ENCODE data around the gene SOX6.

SOX6 gene

GRCh38 chr11:16293204-16293681 lies 63.1 kb downstream of the SOX6 start:
- no peak for TF ChIP-seq CTCF (conservative IDR thresholded peaks at IDR 0.05; ENCODE audit: low read depth, low read length)
- no peak overlapping the region for H3K4me3 ChIP-seq (ENCODE audit: low read length)
- DNase-seq (ENCODE audit: low read depth): no peak

- DNase-seq (ENCODE audit: low read depth): no peak
- H3K4me3 ChIP-seq (ENCODE audit: low read length): no peak overlapping the region
- TF ChIP-seq CTCF (conservative IDR thresholded peaks at IDR 0.05; ENCODE audit: low read depth, low read length): no peak
Observed at GRCh38 chr11:16292167-16292859, 64.0 kb downstream of the SOX6 start.

- no peak for DNase-seq (ENCODE audit: low read depth)
- no peak for TF ChIP-seq CTCF (conservative IDR thresholded peaks at IDR 0.05; ENCODE audit: low read depth, low read length)
- no peak overlapping the region for H3K4me3 ChIP-seq (ENCODE audit: low read length)
Observed at GRCh38 chr11:16291729-16292128, 64.6 kb downstream of the SOX6 start.

- DNase-seq (ENCODE audit: low read depth): no peak
- no peak for TF ChIP-seq CTCF (conservative IDR thresholded peaks at IDR 0.05; ENCODE audit: low read depth, low read length)
Observed at GRCh38 chr11:16289541-16289940, 66.8 kb downstream of the SOX6 start.

GRCh38 chr11:16287630-16288280 lies 68.6 kb downstream of the SOX6 start:
- TF ChIP-seq CTCF (conservative IDR thresholded peaks at IDR 0.05; ENCODE audit: low read depth, low read length): no peak
- DNase-seq (ENCODE audit: low read depth): no peak

More at GRCh38 chr11:16289541-16289940, 66.8 kb downstream of the SOX6 start:
- no peak overlapping the region for H3K4me3 ChIP-seq (ENCODE audit: low read length)

GRCh38 chr11:16286095-16286494 lies 70.3 kb downstream of the SOX6 start:
- no peak for TF ChIP-seq CTCF (conservative IDR thresholded peaks at IDR 0.05; ENCODE audit: low read depth, low read length)
- H3K4me3 ChIP-seq (ENCODE audit: low read length): no peak overlapping the region
- DNase-seq (ENCODE audit: low read depth): no peak

More at GRCh38 chr11:16287630-16288280, 68.6 kb downstream of the SOX6 start:
- no peak overlapping the region for H3K4me3 ChIP-seq (ENCODE audit: low read length)

GRCh38 chr11:16280256-16280682 lies 76.1 kb downstream of the SOX6 start:
- no peak for TF ChIP-seq CTCF (conservative IDR thresholded peaks at IDR 0.05; ENCODE audit: low read depth, low read length)
- no peak for DNase-seq (ENCODE audit: low read depth)
- H3K4me3 ChIP-seq (ENCODE audit: low read length): no peak overlapping the region
